Esophagus squamous epithelium (tissue), 5 donors: Measurements from ENCODE around the gene HS1BP3. TPM values are rescaled to one million over a fixed set of nuclear protein-coding genes. Genes with fewer than 3 reads are reported as not detected.

ENCODE experiments used
- DNase-seq: peaks from one replicate; lab custom pipeline; 2025; lab: John Stamatoyannopoulos, UW
- H3K27ac ChIP-seq, 4 donors: fragments of 200-600 bp; sonication (generic); one replicate each; pipeline ENCODE4 v1.5.1; 2016 to 2019; ENCODE audit warnings: mild to moderate bottlenecking in 1 of 4
- H3K27me3 ChIP-seq, 4 donors: fragments of 200-600 bp; sonication (generic); 1 replicate in 3 of 4; 2 replicates in 1 of 4; pipeline versions ENCODE4 v1.5.1 to v1.6.0; 2017 to 2021; ENCODE audit warnings: antibody characterized with exemption in 1 of 4
- H3K36me3 ChIP-seq, 3 donors: fragments of 200-600 bp; sonication (generic); one replicate each; pipeline ENCODE4 v1.5.1; 2016 to 2019
- H3K4me1 ChIP-seq, 3 donors: fragments of 200-600 bp; sonication (generic); one replicate each; pipeline ENCODE4 v1.5.1; 2017 to 2019
- H3K4me3 ChIP-seq, 4 donors: fragments of 200-600 bp; sonication (generic); 1 replicate in 3 of 4; 2 replicates in 1 of 4; pipeline ENCODE4 v1.5.1; 2016 to 2019; ENCODE audit warnings: mild to moderate bottlenecking in 2 of 4, moderate library complexity in 1 of 4
- H3K9me3 ChIP-seq, 3 donors: fragments of 200-600 bp; sonication (generic); one replicate each; pipeline ENCODE4 v1.5.1; 2016 to 2019
- CTCF ChIP-seq, 6 experiments: fragments of 450-650 bp in 4 of 6; fragments of 200-600 bp in 2 of 6; sonication (generic) in 2 of 6; IDR thresholded peaks; one replicate each; pipeline ENCODE4 v1.5.1; 2016 to 2019; ENCODE audit warnings: antibody characterized with exemption in 6 of 6, mild to moderate bottlenecking in 4 of 6, moderate library complexity in 4 of 6
- POLR2A ChIP-seq, 4 donors: fragments of 450-650 bp; IDR thresholded peaks; one replicate each; pipeline ENCODE4 v1.6.1; 2017; ENCODE audit warnings: antibody characterized with exemption in 4 of 4, mild to moderate bottlenecking in 4 of 4, moderate library complexity in 3 of 4
- WGBS, 2 donors: methylation state at CpG; one replicate each; pipeline ENCODE4 v1.1.5; 2018; 5-methylcytosine and 5-hydroxymethylcytosine counted together
- intact Hi-C: fragments of 100-400 bp; cut with DNase I; formaldehyde crosslinking; loops from one replicate; pipeline ENCODE4 v1.15.0; 2022
- total RNA-seq, 4 donors: library from RNA; depleted of rRNA; stranded (reverse); fragments of >200 nt; gene quantifications; one replicate each; pipeline ENCODE4 v1.1.0, GENCODE V29; 2016
- donor health status: DM: yes; HTN: yes; CAD: no.

HS1BP3 gene
- total RNA-seq, 4 donors from 2014 or later = 7.9 to 22.1 (median 16.9) TPM

GRCh38 chr2:20660506-20661420, 9.9 kb upstream of the HS1BP3 start:
- no peaks in the 10 kb centered on the region for H3K36me3 ChIP-seq
- H3K9me3 ChIP-seq = no peaks in the 10 kb centered on the region
- no peak for DNase-seq
- peaks cover 11 to 56% (median 13%) of the 10 kb centered on the region in 3 donors for H3K4me1 ChIP-seq
- H3K27ac ChIP-seq = peak overlapping the region in 3 of 4 donors; percentile 66 to 83 (median 78)
- no peak overlapping the region for H3K4me3 ChIP-seq
- TF ChIP-seq POLR2A (IDR thresholded peaks at IDR 0.05) (no peak), CTCF (IDR thresholded peaks at IDR 0.05) (no peak)
- H3K27me3 ChIP-seq = peaks cover 0 to 56% (median 10%) of the 10 kb centered on the region in 4 donors
- intact Hi-C loops = loop anchor here (5.0 kb wide), 1 partner anchor 302 kb away; no protein-coding TSS in a partner anchor
- WGBS, 2 donors = 39 to 40% methylated on average over 3 to 8 of the region's 8 CpGs

GRCh38 chr2:20657522-20658235, 6.8 kb upstream of the HS1BP3 start:
- 74 to 93% methylated on average over 4 of the region's 4 CpGs for WGBS, 2 donors
- H3K4me1 ChIP-seq = peaks cover 3 to 34% (median 3%) of the 10 kb centered on the region in 3 donors
- DNase-seq = no peak
- no peaks in the 10 kb centered on the region for H3K36me3 ChIP-seq
- no peaks in the 10 kb centered on the region for H3K9me3 ChIP-seq
- TF ChIP-seq POLR2A (IDR thresholded peaks at IDR 0.05) = no peak
- TF ChIP-seq CTCF (IDR thresholded peaks at IDR 0.05) = no peak
- intact Hi-C loops = no loop called here
- peaks cover 0 to 25% (median 0%) of the 10 kb centered on the region in 4 donors for H3K27me3 ChIP-seq
- no peak overlapping the region for H3K4me3 ChIP-seq
- H3K27ac ChIP-seq = no peak overlapping the region

GRCh38 chr2:20656561-20656960, 5.7 kb upstream of the HS1BP3 start:
- no peak for DNase-seq
- TF ChIP-seq POLR2A (IDR thresholded peaks at IDR 0.05) (no peak), CTCF (IDR thresholded peaks at IDR 0.05) (no peak)

GRCh38 chr2:20654535-20654813, 3.6 kb upstream of the HS1BP3 start:
- Histone ChIP-seq H3K27me3 (no peaks in the 10 kb centered on the region), H3K4me1 (peaks cover 13 to 28% (median 16%) of the 10 kb centered on the region in 3 donors), H3K27ac (no peak overlapping the region), H3K9me3 (no peaks in the 10 kb centered on the region), H3K4me3 (no peak overlapping the region), H3K36me3 (no peaks in the 10 kb centered on the region)
- no peak for TF ChIP-seq CTCF (IDR thresholded peaks at IDR 0.05)
- TF ChIP-seq POLR2A (IDR thresholded peaks at IDR 0.05) = no peak
- intact Hi-C loops = no loop called here
- DNase-seq = no peak
- 90 to 94% methylated on average over 2 of the region's 2 CpGs for WGBS, 2 donors

More at GRCh38 chr2:20656561-20656960, 5.7 kb upstream of the HS1BP3 start:
- intact Hi-C loops = no loop called here
- H3K4me1 ChIP-seq = peaks cover 2 to 32% (median 3%) of the 10 kb centered on the region in 3 donors
- peaks cover 0 to 14% (median 0%) of the 10 kb centered on the region in 4 donors for H3K27me3 ChIP-seq
- H3K9me3 ChIP-seq = no peaks in the 10 kb centered on the region
- H3K36me3 ChIP-seq = no peaks in the 10 kb centered on the region
- H3K4me3 ChIP-seq = no peak overlapping the region
- 84 to 89% methylated on average over 3 of the region's 7 CpGs for WGBS, 2 donors
- no peak overlapping the region for H3K27ac ChIP-seq
